Pulmonary artery endothelial cell (primary cell): Measurements from ENCODE around the gene IPCEF1. TPM values are rescaled to one million over a fixed set of nuclear protein-coding genes. Genes with fewer than 3 reads are reported as not detected.

Experiments
- DNase-seq: peaks from one replicate; pipeline ENCODE4 v3.0.0-alpha.2; 2011; ENCODE audit warnings: low read depth, low spot score
- total RNA-seq: library from RNA; depleted of rRNA; stranded (reverse); fragments of >200 nt; gene quantifications from 2 replicates; pipeline ENCODE4 v1.2.3, GENCODE V29; 2014

IPCEF1 gene, protein sequence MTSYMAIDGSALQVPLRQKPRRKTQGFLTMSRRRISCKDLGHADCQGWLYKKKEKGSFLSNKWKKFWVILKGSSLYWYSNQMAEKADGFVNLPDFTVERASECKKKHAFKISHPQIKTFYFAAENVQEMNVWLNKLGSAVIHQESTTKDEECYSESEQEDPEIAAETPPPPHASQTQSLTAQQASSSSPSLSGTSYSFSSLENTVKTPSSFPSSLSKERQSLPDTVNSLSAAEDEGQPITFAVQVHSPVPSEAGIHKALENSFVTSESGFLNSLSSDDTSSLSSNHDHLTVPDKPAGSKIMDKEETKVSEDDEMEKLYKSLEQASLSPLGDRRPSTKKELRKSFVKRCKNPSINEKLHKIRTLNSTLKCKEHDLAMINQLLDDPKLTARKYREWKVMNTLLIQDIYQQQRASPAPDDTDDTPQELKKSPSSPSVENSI
- total RNA-seq = under 0.01 and 0.11 TPM in 2 replicates

DNA sequence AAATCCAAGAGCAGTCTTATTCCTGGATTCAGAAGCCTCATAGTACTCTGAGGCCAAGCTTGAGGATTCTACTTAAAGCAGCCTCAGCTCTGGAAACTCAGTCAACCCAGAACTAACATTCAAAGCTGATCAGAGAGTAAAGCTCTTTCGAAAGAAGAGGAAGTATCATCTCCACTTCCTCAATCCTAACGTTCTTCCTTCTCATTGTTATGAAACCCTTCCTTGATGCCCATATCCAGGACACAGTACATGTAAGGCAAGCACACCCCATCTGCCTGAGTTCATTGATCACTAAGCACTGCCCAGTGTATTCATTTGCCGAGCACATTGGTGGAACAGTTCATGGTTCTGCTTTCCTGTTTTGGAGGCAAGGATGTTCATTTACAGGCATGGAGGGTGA lies at the start of gene IPCEF1:
IPCEF1 (minus strand) TSS at position 114 of the 400 bp plus-strand sequence. CDS start 90,856 bp downstream, outside the sequence.
- DNase-seq = no peak

DNA sequence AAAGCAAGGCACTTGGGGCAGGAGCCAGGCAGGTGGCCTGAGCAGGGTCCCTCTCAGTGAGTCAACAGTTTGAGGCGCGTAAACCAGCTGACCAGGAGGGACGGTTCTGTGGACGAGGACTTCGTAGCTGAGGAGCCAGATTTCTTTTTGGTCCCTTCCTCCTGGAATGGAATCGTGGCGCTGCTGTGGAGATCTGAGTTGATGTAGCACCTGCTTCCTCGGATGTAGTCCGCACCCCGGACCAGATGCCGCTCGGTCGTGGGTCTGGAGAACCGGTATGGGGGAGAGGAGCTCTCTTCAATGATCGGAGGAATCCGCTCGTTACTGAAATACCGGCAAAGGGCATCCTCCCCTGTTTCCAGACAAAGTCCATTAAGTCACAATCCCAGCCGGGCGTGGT lies 49.7 kb upstream of the IPCEF1 start:
- no peak for DNase-seq

DNA sequence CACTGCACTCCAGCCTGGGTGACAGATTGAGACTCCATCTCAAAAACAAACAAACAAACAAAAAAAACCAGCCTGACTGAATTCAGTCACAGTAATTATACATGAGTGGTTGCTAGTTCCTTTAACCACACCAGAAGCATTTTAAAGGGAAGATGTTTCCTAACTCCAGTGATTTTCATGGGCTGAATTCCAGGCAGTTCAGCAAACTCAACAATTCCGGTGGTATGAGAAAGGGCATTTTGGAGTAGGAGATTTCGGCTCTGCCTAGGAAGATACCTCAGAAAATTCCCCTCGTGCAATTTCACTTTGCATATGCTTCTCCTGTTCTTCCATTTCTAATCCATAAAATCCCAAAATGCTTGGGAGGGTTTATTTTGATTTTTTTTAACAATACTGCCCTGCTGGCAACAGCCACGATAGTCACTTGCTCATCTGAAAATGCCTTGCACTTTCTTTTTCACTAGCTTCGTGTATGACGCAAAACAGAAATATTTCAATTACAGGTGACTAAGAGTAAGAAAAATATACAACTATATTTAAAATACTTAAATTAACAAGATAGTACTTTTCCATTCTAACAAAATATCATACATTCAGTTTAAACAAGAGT lies 48.3 kb upstream of the IPCEF1 start:
- DNase-seq = no peak

DNA sequence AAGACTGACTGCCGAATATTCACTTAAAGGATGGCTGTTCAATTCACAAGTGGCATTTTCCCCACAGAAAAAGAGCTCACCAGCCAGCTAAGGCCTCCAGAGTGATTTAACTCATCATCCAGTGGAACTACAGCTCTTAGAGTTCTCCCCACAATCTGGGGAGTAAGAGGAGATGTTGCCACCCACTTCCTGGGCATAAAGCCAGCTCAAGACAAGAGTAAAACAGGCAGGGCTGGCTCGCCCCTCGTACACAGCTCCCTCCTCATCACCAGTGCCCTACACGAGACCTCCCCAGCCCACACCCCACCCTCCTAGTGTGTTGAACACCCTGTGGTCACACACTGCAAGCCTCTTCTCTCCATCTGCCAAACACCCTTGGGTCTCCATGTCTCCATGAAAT lies 47.2 kb upstream of the IPCEF1 start:
- DNase-seq = no peak

DNA sequence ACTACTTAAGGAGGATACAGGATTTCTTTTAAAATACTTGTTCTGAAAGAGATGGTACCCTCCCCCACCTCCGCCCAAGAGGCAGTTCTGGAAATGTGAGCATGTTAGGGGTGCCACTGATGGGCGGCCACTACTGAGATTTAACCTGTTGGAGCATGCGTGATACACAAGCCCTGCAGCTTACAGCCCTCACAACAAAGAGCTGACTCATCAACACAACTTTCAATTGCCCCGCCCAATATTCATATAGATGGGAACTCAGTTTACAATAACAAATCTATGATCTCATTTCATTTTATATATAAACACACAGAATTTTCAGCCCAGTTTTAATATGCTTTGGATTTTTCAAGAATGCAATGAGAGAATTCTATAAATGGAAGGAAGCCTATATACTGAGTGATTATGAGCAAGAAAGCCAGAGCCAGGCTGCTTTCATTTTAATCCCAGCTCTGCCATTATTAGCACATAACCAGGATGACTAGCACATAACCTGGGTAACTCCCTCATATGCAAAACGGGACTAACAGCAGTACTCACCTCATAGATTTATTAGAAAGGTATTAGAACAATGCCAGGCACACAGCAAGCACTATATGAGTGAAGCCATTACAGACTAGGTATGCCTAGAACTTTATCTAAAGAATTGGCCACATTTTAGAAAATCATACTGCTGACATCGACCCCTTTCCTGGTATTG lies 45.6 kb upstream of the IPCEF1 start:
- DNase-seq = no peak

DNA sequence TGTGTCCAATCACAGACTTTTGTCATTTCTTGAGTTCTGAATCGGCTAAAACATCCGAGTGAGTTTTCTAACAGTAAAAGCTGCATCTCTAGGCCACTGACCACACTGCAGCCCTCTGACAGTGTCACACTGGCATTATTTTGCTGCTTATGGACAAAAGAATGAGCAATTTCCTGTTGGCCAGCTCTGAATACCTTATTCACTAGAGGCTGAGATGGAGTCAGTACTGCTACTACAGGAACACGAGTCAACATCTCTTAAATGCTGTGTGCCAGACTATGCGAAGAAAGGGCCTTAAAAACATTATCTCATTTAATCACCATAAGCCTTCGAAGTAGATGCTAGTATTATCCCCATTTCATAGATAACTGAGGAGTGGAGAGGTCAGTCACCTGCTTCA lies 42.5 kb upstream of the IPCEF1 start:
- peak; percentile 73 for DNase-seq

DNA sequence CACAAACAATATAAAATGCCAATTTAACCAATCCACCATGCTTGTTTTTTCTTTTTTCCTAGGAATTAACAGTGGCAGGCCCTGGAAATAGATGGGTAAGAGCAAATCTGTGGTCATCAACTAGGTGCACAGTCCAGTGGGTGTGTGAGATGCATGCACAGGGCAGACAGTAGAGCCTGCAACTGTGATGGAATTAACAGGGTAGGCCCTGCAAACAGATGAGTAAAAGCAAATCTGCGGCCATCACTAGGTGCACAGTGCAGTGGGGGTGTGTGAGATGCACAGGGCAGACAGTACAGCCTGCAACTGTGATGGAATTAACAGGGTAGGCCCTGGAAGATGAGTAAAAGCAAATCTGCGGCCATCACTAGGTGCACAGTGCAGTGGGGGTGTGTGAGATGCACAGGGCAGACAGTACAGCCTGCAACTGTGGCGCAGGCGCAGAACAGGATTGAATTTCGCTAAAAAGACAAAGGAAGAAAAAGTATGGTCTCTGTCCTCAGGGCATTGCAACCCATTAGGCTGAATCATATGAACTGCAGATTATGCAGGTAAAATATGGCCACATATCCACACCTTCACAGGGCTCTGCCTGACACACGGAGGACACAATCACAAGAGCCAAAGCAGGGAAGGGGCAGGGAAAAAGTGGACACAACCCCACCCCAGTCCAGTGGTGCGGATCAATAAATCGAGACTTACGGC lies 41.0 kb upstream of the IPCEF1 start:
- DNase-seq = no peak

DNA sequence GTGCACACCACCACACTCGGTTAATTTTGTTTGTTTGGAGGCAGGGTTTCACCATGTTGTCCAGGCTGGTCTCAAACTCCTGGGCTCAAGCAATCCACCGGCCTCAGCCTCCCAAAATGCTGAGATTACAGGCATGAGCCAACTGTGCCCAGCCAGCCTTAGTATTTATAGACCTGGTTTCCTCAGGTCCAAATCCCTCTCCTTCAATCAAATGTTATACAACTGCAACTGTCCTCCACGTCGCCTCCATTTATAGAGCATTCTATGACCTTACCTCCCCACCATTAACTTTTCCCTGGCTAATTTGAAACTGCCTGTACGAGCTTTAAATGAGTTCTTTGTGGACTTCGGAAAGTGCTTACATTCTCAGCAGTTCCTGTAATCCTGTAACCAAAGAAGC lies 39.3 kb upstream of the IPCEF1 start:
- DNase-seq = no peak

DNA sequence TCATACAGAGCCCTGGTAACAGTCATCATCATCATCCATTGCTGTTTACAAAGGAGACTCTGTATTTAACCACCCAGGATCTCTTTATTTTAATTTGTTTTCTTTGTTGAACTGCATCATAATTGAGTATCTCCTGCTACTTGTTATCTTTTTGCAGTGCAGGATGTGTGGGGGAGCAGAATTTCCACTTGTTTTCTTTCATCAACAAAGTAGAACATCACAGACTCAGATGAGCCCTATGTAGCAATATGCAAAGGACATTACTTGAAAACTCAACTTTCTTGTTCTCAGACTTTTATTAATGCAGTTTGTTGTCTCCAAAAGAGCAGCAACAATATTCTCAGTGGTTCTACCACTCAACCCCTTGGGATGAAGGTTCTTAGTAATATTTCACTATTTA lies 38.7 kb upstream of the IPCEF1 start:
- no peak for DNase-seq

DNA sequence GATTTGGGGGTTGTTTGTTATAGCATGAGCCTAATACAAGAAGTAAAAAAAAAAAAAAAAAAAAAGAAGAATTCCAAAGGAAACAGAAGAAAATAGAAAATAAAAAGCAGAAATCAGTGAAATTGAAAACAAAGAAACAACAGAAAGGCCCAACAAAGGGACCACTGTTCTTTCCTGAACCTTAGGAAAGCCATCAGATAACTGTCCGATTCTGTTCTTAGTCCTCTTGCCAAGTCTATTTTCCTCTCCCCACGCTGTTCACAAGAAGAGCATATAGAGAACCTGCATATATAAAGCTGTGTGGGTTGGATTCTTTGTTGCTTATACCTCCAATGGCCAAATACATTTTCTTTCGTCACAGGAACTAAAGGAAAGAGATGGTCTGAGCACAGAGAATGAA lies 38.0 kb upstream of the IPCEF1 start:
- no peak for DNase-seq

DNA sequence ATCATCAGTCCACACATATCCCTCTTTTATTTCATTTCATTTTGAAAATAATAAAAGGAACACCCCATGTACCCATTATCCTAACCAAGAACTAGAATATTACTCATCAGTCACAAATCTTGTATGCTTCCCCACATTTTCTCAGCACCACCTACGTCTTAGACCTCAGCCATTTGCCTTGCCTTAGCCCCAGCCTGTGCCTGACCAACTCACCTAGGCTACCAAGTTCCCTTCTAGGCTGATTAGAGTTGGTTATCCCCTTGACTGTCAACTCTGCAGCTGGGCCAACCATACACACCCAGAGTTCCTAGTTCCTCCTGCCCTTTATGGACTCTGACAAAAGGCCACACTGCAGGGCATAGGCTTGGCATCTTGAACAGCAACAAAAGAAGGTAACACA lies 33.4 kb upstream of the IPCEF1 start:
- DNase-seq = no peak

DNA sequence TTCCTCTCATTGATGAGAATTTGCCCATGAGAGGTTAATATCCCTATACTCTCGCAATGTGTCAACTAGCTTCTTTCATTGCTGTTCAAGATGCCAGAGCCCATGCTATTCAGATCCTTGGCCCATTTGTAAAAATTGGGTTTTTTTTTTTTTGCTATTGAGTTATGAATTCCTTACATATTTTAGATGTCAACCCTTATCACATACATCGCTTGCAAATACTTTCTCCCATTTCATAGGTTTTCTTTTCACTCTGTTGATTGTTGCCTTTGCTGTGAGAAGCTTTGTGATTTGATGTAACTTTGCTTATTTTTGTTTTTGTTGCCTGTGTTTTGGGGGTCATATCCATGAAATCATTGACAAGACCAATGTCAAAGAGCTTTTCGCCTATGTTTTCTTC lies 32.2 kb upstream of the IPCEF1 start:
- DNase-seq = no peak

DNA sequence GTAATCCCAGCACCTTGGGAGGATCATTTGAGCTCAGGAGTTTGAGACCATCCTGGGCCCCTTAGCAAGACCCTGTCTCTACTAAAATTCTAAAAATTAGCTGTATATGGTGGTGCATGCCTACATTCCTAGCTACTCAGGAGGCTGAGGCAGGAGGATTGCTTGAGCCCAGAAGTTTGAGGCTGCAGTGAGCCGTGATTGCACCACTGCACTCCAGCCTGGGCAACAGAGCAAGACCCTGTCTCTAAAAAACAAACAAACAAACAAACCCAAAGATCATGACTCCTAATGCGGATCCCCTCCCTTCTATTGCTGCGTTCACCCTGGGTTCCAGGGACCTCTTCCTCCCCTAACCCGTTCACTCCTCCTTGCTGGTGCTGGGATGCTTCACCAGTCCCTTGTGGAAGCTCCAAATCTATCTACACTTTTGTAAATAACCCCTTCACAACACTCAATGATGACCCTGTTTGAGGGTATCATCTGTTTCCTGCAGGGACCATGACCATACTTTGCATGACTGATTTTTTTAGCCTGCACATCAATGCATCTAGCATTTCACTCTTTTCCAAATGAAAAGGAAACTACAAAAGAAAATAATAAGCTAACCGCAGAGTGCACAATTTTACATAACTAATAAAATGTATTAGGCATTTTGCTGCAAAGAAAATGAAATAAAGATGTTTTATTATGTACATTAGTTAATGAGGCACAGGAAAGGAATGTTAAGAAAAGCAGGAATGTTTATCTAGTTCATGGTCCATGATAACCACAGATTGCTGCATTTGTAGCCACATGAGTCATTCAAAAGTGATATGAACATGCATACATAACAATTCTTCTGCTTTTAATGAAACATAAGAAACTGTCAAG lies 30.5 kb upstream of the IPCEF1 start:
- DNase-seq = peak; percentile 73

DNA sequence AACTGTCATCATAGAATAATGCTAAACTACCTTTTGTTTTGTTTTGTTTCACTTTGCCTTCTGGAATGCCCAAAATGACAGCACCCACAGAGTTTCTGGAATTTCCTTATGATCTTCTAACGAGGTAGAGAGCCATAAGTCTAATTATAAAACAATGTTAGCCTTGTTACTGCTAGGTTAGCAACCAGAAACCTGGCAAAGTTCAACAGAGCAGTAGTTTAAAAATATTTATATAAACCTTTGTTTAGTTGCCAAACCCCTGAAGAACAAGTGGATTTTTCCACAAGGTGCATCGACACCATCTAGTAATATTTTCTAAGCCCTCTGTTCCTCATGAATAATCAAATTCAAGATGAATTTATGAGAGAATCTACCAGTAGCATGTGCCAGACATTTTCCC lies 27.6 kb upstream of the IPCEF1 start:
- DNase-seq = no peak

DNA sequence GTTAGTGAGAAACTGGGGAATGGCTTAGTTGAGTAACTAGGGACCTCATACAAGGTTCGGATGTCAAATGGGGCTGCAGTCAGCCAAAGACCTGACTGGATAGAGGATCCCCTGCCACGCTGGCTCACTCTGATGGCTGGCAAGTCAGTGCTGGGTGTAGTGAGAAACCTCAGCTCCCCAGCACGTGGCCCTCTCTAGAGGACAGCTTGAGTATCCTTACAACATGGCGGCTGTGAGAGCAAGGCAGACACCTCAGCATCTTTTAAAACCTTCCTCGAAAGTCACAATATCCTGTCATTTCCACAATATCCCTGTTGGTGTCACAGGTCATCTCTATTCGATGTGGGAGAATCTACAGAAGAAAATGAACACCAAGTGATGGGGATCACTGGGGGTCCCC lies 26.7 kb upstream of the IPCEF1 start:
- DNase-seq = no peak

DNA sequence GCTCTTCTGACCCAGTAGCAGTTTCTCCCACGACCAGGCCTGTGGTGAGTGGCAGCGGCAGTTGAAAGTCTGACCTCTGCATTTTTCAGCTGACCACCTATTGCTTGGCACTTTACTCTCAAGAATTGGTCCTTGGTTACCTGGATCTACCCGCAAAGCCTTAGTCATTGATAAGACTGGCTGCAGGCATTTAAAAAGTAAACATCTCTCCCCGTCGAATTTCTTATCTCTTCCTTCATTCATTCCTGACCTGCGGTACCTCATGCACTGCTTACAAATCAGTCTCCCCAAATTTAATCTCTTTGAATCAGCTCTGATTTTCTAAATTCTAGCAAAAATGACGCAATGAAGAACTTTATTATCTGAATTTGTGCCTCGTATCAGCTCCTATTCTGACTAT lies 26.1 kb upstream of the IPCEF1 start:
- DNase-seq = no peak

DNA sequence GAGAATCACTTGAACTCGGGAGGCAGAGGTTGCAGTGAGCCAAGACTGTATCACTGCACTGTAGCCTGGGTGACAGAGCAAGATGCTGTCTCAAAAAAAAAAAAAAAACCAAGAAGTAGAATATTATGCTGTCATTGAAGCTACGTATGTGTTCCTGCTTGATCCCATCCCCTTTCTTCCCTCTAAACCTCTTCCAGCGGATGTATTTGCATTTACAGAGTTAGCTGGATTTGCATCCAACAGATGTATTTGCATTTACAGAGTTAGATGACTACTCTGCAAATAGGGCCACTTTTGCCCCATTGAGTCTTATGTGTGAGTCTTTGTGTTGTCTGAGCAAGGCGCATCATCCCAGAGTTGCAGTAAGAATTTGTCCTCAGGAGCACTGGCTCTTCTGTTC lies 24.9 kb upstream of the IPCEF1 start:
- no peak for DNase-seq

DNA sequence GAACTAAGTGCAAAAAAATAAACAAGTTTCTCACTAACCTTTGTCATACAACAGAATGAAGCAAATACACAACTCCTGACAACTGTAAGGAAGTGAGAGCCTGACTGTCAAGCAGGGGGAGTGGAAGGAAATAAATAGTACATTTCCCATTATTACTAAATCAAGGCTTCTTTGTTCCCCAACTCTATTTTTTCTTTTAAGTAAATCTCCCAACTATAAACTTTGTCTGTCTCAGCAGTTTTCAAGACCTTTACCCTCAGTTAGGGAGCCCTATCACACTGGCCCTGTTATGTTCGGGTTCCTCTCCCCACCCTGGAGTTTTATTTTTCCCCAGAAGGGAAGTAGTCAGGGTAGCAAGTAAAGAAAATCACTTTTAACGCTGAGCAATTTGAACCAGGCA lies 24.1 kb upstream of the IPCEF1 start:
- DNase-seq = no peak

DNA sequence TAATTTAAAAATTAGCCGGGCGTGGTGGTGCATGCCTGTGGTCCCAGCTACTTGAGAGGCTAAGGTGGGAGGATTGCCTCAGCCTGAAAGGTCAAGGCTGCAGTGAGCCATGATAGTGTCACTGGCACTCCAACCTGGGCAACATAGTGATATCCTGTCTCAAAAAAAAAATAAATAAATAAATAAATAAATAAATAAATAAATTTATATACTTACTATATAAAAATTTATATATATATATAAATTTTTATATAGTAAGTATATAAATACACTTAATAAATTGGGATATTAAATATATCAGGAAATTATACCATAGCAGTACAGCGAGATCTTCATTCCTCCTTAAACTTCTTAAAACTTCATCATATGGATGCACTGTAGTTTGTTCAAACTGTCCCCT lies 23.0 kb upstream of the IPCEF1 start:
- DNase-seq = no peak

DNA sequence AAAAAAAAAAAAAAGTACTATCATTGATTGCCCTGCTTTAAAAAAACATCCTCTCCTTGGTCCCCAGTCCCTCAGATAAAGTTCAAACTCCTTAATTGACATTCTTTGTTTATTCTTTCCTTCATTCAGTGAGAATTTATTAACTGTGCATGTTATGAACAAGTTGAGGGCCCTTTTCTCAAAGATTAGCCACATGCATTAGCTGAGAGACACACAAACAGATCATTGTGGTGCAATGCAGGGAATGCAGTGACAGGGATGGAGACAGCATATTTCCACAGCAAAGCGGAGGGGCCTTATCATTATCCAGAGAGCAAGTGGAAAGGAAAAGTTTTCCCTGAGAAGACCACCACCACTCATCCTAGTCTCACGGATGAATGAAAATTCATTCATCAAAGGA lies 21.9 kb upstream of the IPCEF1 start:
- no peak for DNase-seq

DNA sequence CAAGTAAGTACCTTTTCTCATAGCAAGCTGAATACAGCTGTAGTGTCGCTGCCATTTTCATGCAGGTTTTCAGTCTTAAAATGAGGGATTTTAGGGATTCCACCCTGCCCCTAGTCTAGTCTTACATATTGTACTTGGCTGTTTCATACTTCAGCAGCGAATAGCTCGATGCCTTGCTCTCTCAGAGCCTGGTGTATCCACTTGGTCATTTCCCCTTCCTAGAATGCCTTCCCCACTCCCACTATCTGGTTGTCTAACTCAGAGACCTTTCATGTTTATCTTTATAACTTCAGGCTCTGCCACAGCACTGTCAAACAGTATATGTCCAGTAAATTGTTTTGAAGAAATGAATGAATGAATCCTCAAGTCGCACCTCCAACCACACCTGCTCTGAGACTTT lies 21.1 kb upstream of the IPCEF1 start:
- DNase-seq = no peak
